GM19372 (cell line): ENCODE data around the gene PF4V1.

ENCODE experiments used
- ATAC-seq: cut with Tn5 transposase; IDR thresholded peaks from one replicate; pipeline ENCODE4 v1.9.1; 2021; ENCODE audit warnings: mild to moderate bottlenecking, low read depth, moderate library complexity; ENCODE audit not compliant: unreplicated experiment

PF4V1 gene

DNA sequence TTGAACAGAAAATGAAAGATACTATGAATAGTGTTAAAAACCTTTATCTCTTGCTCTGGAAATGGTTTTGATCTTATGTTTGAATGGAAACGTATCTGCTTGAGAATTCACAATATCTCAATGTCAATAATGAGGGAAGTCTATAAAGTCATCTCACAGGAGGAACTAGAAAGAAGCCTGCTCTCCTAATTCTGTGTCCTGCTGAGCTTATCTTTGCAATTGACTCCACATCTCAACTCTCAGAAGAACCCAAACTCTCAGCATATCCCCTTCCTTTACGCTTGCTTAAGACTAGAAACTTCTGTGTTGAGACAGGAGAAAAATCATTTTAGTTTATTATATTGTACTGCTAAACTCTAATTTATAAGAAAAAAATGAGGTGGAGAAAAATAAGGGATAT lies 8.3 kb upstream of the PF4V1 start:
- ATAC-seq: no peak

DNA sequence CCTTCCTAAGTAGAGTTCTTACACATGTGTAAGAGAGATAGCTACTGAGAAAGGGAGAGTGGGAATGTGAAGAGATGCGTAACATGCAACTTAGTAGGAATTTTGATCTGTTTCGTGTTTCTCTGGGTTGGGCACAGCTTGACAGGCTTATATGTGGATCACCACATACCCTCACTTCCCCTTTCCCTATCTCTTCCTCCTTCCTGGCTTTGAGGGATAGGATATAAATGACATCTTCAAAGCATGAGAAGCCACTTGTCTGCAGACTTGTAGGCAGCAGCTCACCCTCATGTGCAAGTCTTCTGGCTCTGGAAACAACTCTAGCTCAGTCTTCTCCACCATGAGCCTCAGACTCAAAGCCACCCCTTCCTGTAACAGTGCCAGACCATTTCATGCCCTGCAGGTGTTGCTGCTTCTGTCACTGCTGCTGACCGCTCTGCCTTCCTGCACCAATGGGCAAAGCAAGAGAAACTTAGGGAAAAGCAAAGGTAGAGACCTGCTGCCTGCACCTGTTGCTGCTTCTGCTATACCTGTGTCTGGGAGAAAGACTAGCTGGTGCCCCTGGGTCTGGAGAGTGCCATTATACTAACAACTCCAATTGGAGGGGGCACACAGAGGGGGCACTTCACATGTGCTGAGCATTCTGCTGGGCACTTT lies 5.4 kb upstream of the PF4V1 start:
- ATAC-seq: no peak

DNA sequence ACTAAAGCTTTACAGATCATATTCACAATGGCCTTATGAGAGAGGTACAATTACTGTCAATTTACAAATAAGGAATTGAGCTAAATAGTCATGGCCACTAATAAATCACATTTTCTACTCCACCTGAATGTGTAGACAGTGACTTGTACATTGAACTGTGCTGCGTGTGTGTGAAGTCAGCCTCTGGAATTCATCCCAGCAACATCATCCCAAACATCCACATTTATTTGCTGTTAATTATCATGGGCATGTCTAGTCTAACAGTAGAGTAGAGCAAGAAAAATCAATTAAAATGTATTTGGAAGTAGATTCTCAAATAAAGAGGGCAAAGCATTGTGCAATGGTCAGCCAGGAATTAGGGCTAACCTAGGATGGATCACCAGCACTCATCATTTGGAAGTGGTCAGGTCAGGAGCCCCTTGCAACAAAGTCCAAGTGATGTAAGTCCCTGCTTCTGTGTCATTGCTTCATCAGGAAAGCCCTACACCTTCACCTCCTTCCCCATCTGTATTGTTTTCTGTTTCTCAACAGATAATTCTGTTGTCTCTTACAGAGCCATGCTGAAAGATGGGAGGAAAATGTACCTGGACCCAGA lies 4.8 kb upstream of the PF4V1 start:
- ATAC-seq: no peak

DNA sequence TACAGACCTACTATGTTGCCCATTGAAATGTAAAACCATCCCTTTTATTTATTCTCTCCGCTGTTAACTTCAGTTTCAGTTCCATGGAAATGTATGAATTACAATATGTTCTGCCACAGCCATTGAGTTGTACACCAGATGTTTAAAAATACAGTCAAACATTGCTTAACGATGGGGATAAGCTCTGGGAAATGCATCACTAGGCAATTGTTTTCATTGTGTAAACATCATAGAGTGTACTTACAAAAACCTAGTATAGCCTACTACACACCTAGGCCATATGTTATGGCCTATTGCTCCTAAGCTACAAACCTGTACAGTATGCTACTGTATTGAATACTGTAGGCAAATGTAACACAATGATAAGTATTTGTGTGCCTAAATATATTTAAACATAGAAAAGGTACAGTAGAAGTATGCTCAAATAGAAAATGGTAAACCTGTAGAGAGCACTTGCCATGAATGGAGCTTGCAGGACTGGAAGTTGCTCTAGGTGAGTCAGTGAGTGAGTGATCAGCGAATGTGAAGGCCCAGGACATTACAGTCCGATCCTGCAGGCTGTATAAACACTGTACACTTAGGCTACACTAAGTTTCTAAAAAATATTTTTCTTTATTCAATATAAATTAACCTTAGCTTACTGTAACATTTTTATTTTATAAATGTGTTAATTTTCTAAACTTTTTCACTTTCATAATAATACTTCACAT lies 2.7 kb upstream of the PF4V1 start:
- no peak for ATAC-seq

DNA sequence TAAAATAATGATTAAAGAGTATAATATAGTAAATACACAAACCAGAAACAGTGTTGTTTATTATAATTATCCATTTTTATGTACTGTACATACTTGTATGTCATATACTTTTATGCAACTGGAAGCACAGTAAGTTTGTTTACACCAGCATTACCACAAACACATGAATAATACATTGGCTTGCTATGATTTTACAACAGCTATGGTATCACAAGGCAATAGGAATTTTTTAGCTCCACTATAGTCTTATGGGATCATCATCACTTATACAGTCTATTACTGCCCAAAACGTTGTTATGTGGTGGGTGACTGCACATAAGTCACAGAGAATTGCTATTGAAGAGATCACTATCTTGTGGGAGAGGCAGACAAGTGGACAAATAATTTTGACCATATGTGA lies 1.8 kb upstream of the PF4V1 start:
- no peak for ATAC-seq

DNA sequence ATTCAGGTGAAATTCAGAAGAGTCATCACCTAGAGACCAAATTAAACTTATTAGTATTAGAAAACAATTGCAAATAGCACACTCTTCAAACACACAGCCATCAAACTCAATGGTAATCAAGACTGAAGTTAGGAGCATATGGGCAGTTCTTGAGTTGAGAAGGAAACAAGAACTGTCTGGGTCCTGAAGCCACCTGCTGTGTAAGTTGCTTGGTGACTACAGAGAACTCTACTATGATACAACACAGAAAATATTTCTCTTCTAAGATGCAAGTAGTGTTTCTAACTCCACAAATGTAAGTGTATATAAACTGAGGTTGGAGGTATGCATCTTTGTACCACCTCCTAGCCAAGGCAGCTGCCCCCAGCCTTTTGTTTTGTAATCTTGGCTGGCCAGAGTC lies 325 bp upstream of the PF4V1 start:
- ATAC-seq: no peak

DNA sequence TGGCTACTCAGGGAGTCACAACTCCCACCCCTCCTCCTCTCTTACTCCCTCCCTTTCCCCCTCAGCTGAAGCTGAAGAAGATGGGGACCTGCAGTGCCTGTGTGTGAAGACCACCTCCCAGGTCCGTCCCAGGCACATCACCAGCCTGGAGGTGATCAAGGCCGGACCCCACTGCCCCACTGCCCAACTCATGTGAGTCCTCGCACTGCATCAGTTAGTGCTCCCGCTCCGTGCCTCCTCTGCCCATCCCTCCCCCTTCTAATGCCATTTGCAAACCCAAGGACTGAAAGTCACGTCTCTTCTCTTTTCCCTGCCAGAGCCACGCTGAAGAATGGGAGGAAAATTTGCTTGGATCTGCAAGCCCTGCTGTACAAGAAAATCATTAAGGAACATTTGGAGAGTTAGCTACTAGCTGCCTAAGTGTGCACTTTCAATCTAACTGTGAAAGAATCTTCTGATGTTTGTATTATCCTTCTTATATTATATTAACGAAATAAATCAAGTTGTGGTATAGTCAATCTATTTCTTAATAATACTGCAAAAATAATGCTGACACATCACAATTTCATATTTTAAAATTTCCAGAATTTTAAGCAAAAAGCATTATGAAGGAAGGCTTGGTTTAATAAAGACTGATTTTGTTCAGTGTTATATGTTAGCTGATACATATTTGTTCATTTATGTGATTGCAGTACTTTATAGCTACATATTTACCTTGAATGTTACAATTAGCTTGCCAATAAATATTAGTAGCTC lies 800 bp downstream of the PF4V1 start:
- no peak for ATAC-seq

DNA sequence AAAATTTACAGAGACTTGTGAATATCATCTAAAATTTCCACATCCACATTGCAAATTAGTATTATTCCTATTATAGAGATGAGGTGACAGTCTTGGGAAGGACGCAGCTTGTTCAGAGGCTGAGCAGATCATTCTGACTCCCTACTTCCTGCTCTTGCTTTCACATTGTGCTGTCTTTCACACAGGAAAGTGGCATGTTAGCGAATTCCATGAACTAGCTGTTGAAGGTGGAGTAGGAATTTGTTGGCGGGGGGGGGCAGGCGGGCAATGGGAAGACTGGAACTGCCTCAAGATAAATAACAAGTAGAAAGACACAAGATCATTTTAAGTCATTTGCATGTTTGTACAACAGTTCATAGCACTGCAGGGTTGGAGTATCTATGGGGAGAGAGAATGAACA lies 2.3 kb downstream of the PF4V1 start:
- no peak for ATAC-seq

DNA sequence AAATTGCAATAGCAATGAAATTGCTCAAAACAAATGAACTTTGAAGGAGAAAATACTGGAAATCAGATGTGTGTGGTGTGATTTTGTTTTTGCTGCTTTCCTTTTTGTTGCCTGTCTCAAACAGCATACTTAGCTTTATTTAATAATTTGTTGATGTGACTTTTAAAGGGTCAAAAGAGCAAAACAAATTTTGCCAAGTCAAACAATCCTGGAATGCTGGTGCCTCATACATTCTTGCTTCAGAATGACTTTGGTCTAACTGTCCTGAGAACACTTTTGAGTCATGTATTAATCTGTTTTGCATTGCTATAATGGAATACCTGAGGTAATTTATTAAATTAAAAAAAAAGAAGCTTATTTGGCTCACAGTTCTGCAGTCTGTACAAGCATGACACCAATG lies 3.4 kb downstream of the PF4V1 start:
- ATAC-seq: no peak

DNA sequence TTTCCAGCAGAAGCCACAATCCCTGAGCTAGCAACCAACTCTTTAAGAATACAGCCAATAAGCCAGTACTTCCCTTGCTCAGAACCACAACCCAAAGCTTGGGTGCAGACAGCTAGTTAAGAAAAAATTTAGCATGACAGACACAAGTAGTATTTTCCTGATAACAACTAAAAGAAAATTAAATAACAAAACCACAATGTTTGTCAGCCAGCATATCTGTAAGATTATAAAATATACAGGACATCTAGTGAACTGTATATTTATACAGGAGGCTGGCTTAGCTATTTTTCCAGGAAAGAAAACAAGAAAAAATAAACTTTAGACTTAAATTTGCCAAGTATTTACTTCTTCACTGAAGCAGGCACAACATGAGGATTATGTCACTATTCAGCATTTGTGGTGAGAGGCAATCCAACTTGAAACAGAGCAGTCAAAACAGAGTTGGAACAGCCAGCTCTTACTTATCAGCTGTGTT lies 6.6 kb downstream of the PF4V1 start:
- no peak for ATAC-seq

DNA sequence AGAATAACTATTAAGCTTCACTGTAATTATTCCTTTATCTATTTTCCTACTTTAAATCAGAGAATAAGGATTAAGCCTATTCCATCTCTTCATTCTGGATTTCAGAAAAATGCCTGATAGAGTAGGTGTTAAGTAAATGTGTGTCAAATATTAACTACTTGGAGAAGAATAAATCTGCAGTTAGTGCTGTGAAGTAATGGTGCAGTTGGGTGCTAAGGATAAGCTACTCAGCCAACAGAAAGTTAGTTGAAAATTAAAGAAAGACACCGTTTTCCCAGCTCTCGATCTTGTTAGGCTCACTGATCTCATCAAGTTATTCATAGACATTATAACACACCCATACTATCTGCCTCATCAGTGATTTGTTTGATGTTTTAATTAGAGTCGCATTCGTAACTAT lies 7.1 kb downstream of the PF4V1 start:
- no peak for ATAC-seq

DNA sequence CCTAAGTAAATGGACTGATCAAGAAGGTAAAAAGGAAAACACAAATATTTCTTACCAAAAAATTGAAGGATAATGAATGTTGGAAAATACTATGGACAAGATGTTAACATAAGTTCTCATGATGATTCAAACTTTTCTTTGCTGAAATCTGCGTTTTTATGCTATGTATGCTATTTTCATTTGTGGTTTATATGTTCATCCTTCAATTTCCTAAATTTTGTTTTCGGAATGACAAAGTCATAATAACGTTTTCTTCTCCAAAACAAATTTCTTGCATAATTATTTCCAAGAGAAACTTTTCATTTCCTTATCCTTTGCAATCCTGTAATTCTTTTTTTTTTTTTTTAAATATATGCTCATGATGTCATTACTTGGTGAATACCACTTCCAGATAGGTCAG lies 7.8 kb downstream of the PF4V1 start:
- no peak for ATAC-seq

DNA sequence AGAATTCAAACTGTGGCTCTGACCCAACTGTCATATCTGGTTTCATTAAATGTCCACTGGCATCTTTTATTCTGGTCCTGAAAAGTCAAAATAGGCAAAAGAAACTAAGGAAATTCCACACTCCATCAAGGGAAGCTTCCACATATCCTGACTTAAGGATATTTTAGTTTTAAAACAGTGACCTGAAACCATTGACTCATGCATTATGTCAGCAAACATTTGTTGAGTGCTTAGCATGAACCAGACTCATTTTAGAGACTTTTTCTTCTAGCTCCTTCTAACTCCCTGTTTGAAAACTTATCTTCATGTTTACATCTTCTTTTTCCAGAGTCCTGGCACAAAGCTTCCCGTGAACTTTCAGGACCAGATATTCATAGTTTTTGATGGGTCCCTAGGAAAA lies 9.2 kb downstream of the PF4V1 start:
- no peak for ATAC-seq

DNA sequence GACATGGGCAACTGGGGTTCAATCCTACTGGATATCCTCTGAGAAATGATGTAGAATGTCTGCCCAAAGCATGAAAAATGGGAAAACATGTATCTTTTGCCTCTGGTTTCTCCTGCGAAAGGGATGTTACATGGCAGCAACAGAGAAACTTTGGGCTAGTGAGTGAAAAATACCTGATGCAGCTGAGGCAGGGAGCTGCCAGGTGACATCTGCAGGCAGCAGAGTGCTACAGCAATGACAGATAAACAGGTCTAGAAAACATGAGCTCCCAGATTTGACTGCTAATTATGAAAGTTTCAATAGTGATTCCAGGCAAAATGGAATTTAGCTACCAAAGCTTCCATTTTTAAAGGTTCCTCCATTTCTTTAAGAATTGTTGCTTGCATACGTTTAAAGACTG lies 11.3 kb downstream of the PF4V1 start:
- no peak for ATAC-seq

DNA sequence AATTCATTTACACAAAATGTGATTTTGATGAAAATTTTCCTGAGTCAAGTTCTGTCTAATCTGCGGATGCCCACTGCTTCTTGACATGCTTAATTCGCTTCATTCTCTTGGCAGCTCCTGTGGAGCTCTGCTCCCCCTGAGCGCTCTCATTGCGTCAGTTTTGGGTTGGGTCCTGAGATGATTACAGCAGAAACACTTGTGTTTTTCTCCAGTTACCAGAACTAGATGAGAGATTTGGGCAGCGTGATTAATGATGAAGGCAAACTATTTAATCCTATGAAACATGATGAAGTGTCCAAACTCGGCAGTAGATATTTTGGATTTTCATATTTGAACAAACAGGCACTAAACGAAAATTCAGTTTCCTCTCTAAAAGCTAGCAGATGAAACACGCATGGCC lies 11.9 kb downstream of the PF4V1 start:
- ATAC-seq: no peak

DNA sequence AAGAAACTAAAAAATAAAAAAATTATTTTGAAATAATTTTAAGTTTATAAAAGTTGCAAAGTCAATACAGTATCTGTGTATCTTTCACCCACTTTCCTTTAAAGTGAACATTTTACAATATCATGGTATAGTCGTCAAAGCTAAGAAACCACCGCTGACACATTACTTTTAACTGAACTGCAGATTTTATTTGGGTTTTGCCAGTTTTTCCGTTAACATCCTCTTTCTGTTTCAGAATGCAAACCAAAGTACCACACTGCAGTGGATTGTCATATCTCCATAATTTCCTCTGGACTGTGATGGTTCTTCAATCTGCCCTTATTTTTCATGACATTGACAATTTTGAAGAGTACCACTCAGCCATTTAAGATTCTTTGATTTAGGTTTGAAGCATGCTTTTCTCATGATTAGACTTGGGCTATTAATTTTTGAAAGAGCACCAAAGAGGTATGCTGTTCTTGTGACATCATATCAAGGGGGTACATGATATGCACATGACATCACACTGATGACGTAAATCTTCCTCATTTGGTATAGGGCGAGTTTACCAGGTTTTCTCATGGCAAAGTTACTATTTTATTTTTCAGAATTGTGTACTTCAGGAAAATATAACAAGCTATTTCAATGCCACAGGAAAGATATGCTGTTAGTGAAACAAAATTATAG lies 12.5 kb downstream of the PF4V1 start:
- no peak for ATAC-seq

DNA sequence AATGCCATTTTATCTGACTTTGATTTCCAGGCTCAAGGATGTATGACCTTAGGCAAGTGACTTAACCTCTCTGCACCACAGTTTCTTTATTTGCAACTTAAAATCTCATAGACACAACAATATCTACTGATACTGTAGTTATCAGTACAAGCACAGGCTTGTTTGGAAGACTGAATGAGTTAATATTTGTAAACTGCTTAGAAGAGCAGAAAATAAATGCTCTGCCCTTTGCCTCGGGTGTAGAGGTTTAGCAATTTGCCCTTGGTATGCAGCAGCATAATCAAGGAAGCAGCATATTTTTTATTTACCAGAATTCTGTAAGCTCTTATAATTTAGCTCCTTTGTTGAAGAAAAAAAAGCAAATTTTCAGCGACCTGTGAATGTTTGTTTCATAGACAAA lies 13.2 kb downstream of the PF4V1 start:
- ATAC-seq: no peak

DNA sequence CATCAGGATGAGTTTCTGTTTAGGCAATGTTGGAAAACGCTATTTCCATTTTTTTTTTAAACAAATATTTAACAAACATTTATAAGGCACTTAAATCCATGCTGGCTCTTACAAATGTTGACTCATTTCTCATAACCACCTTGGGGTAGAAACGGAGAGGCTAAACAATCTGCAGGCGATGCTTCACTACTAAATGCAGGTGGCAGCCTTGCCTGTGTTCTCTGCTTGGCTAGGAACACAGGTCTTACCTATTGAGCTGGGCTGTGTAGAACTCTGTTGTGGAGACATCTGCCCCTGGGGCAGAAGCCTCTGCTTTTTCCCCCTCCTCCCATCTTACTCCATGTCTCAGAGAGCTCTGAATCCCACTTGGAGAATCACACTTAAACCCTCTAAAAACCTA lies 14.7 kb downstream of the PF4V1 start:
- ATAC-seq: no peak

DNA sequence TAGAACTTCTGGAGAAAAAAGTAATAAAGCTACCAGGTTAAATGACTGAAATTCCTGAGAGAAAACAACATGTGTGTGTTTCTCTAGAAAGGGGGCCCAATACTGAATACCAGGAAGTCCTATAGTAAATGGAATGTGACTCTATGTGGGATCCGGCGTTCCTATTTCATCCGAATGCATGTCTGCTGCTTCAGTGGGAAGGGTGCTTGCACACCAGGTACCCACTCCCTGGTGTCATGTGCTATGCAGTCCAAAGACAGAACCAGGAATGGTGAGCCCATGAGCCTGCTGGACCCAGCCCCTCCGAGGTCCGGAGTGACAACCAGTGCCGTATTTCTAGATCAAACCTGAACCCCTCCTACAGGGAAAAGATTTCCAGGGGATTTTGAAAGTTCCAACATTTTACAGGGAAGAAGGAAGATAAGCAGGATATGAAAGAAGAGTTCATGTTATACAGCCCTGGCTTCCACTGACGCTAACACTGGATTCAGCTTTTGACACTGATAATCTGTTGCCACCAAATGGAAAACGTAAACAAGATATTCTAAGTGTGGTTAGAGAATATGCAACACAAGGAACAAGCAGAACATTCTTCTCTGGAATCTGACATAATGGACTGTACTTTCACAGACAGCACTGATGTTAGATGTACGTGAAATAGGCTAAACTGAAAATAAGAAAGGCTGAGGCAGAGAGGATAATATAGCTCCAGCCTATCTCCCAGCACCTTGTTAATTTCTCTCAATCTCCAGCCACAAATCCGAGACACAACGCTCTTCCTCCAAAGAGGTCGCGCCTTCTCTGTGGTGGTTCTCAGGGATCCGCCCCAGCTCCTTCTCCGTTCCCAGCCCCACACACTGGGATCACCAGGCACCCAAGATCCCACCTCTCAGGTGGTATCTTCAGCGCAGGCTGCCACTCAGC lies 15.4 kb downstream of the PF4V1 start:
- no peak for ATAC-seq
